ENCODE measurements around the gene CCT5. TPM values are rescaled to one million over a fixed set of nuclear protein-coding genes. Genes with fewer than 3 reads are reported as not detected.

CCT5 gene
- total RNA-seq (74.3 and 95.7 TPM in 2 replicates), polyA plus RNA-seq (77.7 and 96.1 TPM in 2 replicates), polyA minus RNA-seq (99.2 and 118 TPM in 2 replicates)
- total RNA-seq (2013), result 200 TPM

- H3K4me1 ChIP-seq (ENCODE audit: control insufficient read depth in 2 of 2, insufficient read depth in 2 of 2, low read length in 2 of 2), result peaks cover 27 to 29% of the 10 kb centered on the region in 2 donors
- TF ChIP-seq CTCF (IDR thresholded peaks at IDR 0.05) (no peak), EZH2 (IDR thresholded peaks at IDR 0.05; ENCODE audit: borderline replicate concordance, insufficient read depth, low read depth, low read length, poor library complexity, severe bottlenecking) (no peak)
Observed at GRCh38 chr5:10249948-10250805, at the start of gene CCT5. CCT5 (plus strand) TSS chr5:10250280; CDS start chr5:10250341, 61 bp downstream.

More at GRCh38 chr5:10249948-10250805, at the start of gene CCT5:
- peak within 1 kb of the TSS; percentile 100 for H3K27ac Mint-ChIP-seq
- Histone ChIP-seq H3K9ac (ENCODE audit: low read length) (peak within 1 kb of the TSS; percentile 90), H4K20me1 (ENCODE audit: control insufficient read depth, insufficient read depth, low read length, poor library complexity, severe bottlenecking) (peaks cover 33% of the 10 kb centered on the region), H3K4me2 (replicated peaks; ENCODE audit: low read depth, low read length, poor library complexity, severe bottlenecking) (peak within 1 kb of the TSS; percentile 92), H3K4me3 (ENCODE audit: control extremely low read depth in 1 of 5, extremely low read depth in 1 of 5, insufficient read depth in 1 of 5, low read depth in 2 of 5, low read length in 4 of 5) (peak within 1 kb of the TSS; percentile 79 to 98 (median 87)), H3K27me3 (replicated peaks in 1 of 4; ENCODE audit: control extremely low read depth in 1 of 4, control insufficient read depth in 3 of 4, insufficient read depth in 4 of 4, low read length in 3 of 4) (no peaks in the 10 kb centered on the region), H3K36me3 (replicated peaks in 1 of 2; ENCODE audit: control extremely low read depth in 1 of 2, control insufficient read depth in 1 of 2, extremely low read depth in 1 of 2, insufficient read depth in 2 of 2, low read length in 1 of 2) (peaks cover 2 to 4% of the 10 kb centered on the region in 2 experiments), H2AFZ (ENCODE audit: insufficient read depth, low read depth, low read length, poor library complexity, severe bottlenecking) (peak within 1 kb of the TSS; percentile 99), H3K9me3 (ENCODE audit: control extremely low read depth in 1 of 3, control insufficient read depth in 2 of 3, insufficient read depth in 1 of 3, low read length in 2 of 3) (no peaks in the 10 kb centered on the region), H3K79me2 (ENCODE audit: control insufficient read depth, insufficient read depth, low read length) (peaks cover 83% of the 10 kb centered on the region), H3K27ac (ENCODE audit: low read length in 2 of 2) (peak within 1 kb of the TSS; percentile 92 to 100)
- H3K4me3 Mint-ChIP-seq, result peak within 1 kb of the TSS; percentile 99
- no peaks in the 10 kb centered on the region for H3K9me3 Mint-ChIP-seq (ENCODE audit: insufficient read depth)
- ATAC-seq (ENCODE audit: low read depth) (peak; percentile 82), DNase-seq (peak; percentile 98)
- under 1% methylated on average over 63 of the region's 67 CpGs for WGBS (ENCODE audit: insufficient coverage)
- ChIA-PET POLR2A (interaction anchor here (0.6 to 2.6 kb wide), 2 partner anchors 103 to 107 kb away, joined by 3 to 17 read pairs; partner anchors contain the start of gene MARCHF6), CTCF (interaction anchor here (0.9 to 1.1 kb wide), 2 partner anchors 34 to 114 kb away, joined by 3 read pairs; no protein-coding TSS in a partner anchor)
- H3K4me1 Mint-ChIP-seq, result peaks cover 42% of the 10 kb centered on the region
- no peaks in the 10 kb centered on the region for H3K27me3 Mint-ChIP-seq
- intact Hi-C loops (cut with micrococcal nuclease), result loop anchor here (1.0 kb wide), 3 partner anchors 103 to 382 kb away; partner anchors contain the start of genes MARCHF6 and ROPN1L
